ENCODE results near the gene VPS13D. TPM values are rescaled to one million over a fixed set of nuclear protein-coding genes. Genes with fewer than 3 reads are reported as not detected.
A peak's percentile ranks its signal among the peaks of the same experiment; 100 is the strongest.
"Not testable (repeated sequence)": the region's sequence is repeated elsewhere in the genome, so short reads cannot be mapped to it uniquely, and the experiment has no call there.

The VPS13D gene
- total RNA-seq, 4 donors from 2014 or later: 94.4 to 472 (median 163) TPM

- Histone ChIP-seq H3K27me3 (no peaks in the 10 kb centered on the region), H3K36me3 (no peaks in the 10 kb centered on the region), H3K27ac (no peak overlapping the region), H3K4me1 (peaks cover 10% of the 10 kb centered on the region), H3K4me3 (no peak overlapping the region), H3K9me3 (no peaks in the 10 kb centered on the region)
- peak; percentile 91 to 93 for DNase-seq (ENCODE audit: low spot score in 2 of 2)
- WGBS: 17% methylated on average over 12 of the region's 14 CpGs
- TF ChIP-seq POLR2A (IDR thresholded peaks at IDR 0.05): no peak
- TF ChIP-seq, protein P1, sequence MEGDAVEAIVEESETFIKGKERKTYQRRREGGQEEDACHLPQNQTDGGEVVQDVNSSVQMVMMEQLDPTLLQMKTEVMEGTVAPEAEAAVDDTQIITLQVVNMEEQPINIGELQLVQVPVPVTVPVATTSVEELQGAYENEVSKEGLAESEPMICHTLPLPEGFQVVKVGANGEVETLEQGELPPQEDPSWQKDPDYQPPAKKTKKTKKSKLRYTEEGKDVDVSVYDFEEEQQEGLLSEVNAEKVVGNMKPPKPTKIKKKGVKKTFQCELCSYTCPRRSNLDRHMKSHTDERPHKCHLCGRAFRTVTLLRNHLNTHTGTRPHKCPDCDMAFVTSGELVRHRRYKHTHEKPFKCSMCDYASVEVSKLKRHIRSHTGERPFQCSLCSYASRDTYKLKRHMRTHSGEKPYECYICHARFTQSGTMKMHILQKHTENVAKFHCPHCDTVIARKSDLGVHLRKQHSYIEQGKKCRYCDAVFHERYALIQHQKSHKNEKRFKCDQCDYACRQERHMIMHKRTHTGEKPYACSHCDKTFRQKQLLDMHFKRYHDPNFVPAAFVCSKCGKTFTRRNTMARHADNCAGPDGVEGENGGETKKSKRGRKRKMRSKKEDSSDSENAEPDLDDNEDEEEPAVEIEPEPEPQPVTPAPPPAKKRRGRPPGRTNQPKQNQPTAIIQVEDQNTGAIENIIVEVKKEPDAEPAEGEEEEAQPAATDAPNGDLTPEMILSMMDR (IDR thresholded peaks at IDR 0.05): peak; percentile 88 to 97
Measured at GRCh38 chr1:12208764-12209494, 20.9 kb upstream of the VPS13D start.

DNA sequence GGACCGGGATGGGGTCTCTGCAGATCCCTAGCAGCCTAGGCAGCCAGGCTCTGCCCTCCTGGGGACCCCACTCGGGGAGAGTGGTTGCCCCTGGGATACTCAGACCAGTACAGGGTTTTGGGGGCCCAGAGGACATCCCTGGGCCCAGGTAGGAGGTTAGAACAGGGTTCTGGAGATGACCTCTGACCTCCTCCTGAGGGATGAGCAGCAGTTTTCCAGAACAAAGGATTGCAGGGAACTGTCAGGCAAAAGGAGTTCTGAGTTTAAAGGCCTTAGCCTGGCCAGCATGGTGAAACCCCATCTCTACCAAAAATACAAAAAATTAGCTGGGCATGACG lies 20.4 kb upstream of the VPS13D start:
- 77% methylated on average over 2 of the region's 3 CpGs for WGBS
- Histone ChIP-seq H3K4me1 (peaks cover 10% of the 10 kb centered on the region), H3K9me3 (no peaks in the 10 kb centered on the region), H3K27me3 (no peaks in the 10 kb centered on the region), H3K4me3 (no peak overlapping the region), H3K27ac (no peak overlapping the region), H3K36me3 (no peaks in the 10 kb centered on the region)
- DNase-seq (ENCODE audit: low spot score in 2 of 2): no peak
- TF ChIP-seq, protein P1 (IDR thresholded peaks at IDR 0.05): no peak
- TF ChIP-seq POLR2AphosphoS5 (IDR thresholded peaks at IDR 0.05) (no peak), POLR2A (IDR thresholded peaks at IDR 0.05) (no peak), EP300 (IDR thresholded peaks at IDR 0.05) (no peak)

DNA sequence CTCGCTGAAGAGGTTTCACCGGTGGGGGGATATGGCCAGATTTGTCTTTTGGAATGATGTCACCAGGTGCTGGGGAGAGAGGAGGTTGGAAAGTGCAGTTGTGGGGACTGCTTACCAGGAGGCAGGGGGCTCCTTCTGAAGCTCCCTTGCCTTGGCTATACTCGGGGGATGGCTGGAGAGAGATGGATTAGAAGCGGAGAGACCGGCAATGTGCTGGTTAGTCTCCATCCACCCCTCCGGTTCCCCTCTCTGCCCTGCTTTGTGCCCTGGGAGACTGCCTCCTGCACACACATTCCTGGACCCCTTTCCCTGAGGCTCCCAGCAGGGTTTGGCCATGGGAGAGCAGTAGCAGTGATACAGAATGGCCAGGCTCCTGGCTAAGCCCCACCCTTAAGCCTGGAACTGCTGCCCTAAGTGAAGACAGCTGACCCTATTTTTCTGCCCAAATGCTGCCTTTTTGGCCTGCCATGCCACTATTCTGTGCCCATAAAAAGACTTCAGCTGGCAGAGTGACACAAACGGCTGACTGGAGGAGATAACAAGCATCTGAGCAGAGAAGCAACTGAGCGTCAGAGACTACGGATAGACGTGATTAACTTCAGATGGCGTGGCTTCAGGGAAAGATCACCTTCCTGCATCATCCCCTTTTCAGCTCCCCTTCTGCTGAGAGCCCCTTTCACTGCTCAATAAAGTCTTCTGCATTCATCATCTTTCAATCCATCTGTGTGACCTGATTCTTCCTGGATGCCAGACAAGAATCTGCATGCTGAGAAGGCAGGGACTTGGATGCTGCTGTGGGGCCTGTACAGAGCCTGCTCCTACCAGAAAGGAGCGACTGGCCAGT lies 14.5 kb upstream of the VPS13D start:
- no peak overlapping the region for H3K27ac ChIP-seq

DNA sequence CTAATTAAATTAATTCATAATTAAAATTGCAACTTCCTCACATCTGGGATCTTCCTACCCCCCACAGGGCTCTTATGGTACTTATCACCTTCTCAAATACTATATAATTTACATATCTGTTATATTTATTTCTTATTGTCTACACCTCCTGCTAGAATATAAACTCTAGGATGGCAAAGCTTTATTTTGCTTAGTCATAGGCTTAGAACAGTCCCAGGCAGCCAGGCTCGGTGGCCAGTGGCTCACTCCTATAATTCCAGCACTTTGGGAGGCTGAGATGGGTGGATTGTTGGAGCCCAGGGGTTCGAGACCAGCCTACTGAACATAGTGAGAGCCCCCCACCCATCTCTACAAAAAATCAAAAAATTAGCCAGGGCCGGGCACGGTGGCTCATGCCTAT lies 10.0 kb upstream of the VPS13D start:
- H3K36me3 ChIP-seq: no peaks in the 10 kb centered on the region
- no peaks in the 10 kb centered on the region for H3K4me1 ChIP-seq
- H3K4me3 ChIP-seq: no peak overlapping the region
- no peak overlapping the region for H3K27ac ChIP-seq
- 89% methylated on average over 4 of the region's 4 CpGs for WGBS
- no peaks in the 10 kb centered on the region for H3K9me3 ChIP-seq
- DNase-seq (ENCODE audit: low spot score in 2 of 2): no peak
- no peaks in the 10 kb centered on the region for H3K27me3 ChIP-seq
- TF ChIP-seq, protein P1 (IDR thresholded peaks at IDR 0.05): no peak
- TF ChIP-seq POLR2AphosphoS5 (IDR thresholded peaks at IDR 0.05) (no peak), EP300 (IDR thresholded peaks at IDR 0.05) (no peak), POLR2A (IDR thresholded peaks at IDR 0.05) (no peak)

More for the DNA sequence above, 14.5 kb upstream of the VPS13D start:
- Histone ChIP-seq H3K4me1 (no peaks in the 10 kb centered on the region), H3K27me3 (no peaks in the 10 kb centered on the region), H3K36me3 (no peaks in the 10 kb centered on the region), H3K4me3 (no peak overlapping the region), H3K9me3 (no peaks in the 10 kb centered on the region)
- WGBS: 89% methylated on average over 12 of the region's 12 CpGs
- no peak for TF ChIP-seq EP300 (IDR thresholded peaks at IDR 0.05)
- no peak for DNase-seq (ENCODE audit: low spot score in 2 of 2)

- no peaks in the 10 kb centered on the region for H3K4me1 ChIP-seq
- no peak for DNase-seq (ENCODE audit: low spot score in 2 of 2)
- H3K27me3 ChIP-seq: no peaks in the 10 kb centered on the region
- no peak overlapping the region for H3K4me3 ChIP-seq
- TF ChIP-seq POLR2AphosphoS5 (IDR thresholded peaks at IDR 0.05): no peak
- no peaks in the 10 kb centered on the region for H3K36me3 ChIP-seq
- WGBS: 54% methylated on average over 2 of the region's 2 CpGs
- no peak overlapping the region for H3K27ac ChIP-seq
- no peaks in the 10 kb centered on the region for H3K9me3 ChIP-seq
Measured at GRCh38 chr1:12220890-12221289, 8.9 kb upstream of the VPS13D start.

DNA sequence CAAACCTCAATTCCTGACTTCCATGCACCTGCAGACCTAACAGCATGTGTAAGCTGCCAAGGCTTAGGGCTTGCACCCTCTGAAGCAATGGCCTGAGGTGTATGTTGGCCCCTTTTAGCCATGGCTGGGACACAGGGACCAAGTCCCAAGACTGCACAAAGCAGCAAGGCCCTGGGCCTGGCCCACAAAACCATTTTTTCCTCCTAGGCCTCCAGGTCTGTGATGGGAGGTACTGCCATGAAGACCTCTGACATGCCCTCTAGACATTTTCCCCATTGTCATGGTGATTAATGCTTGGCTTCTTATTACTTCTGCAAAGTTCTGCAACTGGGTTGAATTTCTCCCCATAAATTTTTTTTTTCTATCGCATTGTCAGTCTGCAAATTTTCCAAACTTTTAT lies 7.1 kb upstream of the VPS13D start:
- 100% methylated on average over 1 of the region's 1 CpG for WGBS
- DNase-seq (ENCODE audit: low spot score in 2 of 2): not testable (repeated sequence)

DNA sequence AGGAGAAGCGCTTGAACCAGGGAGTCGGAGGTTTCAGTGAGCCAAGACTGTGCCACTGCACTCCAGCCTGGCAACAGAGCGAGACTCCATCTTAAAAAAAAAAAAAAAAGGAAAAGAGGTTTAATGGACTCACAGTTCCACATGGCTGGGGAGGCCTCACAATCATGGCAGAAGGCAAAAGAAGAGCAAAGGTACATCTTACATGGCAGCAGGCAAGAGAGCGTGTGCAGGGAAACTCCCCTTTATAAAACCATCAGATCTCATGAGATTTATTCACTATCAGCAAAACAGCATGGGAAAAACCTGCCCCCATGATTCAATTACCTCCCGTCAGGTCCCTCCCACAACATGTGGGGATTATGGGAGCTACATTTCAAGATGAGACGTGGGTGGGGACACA lies 5.7 kb upstream of the VPS13D start:
- DNase-seq (ENCODE audit: low spot score in 2 of 2): not testable (repeated sequence)

More for the DNA sequence above, 7.1 kb upstream of the VPS13D start:
- H3K4me1 ChIP-seq, H3K27me3 ChIP-seq, H3K4me3 ChIP-seq, H3K9me3 ChIP-seq, H3K36me3 ChIP-seq, H3K27ac ChIP-seq: not testable (repeated sequence)

More for the DNA sequence above, 5.7 kb upstream of the VPS13D start:
- not testable (repeated sequence) for H3K27ac ChIP-seq, H3K4me3 ChIP-seq, H3K4me1 ChIP-seq, H3K9me3 ChIP-seq, H3K27me3 ChIP-seq, H3K36me3 ChIP-seq
- 93% methylated on average over 6 of the region's 6 CpGs for WGBS
